ENCODE measurements around the gene AIDA. TPM values are rescaled to one million over a fixed set of nuclear protein-coding genes. Genes with fewer than 3 reads are reported as not detected.

Gene AIDA
- total RNA-seq, 1 experiment from 2014 or later: 92.8 TPM

DNA sequence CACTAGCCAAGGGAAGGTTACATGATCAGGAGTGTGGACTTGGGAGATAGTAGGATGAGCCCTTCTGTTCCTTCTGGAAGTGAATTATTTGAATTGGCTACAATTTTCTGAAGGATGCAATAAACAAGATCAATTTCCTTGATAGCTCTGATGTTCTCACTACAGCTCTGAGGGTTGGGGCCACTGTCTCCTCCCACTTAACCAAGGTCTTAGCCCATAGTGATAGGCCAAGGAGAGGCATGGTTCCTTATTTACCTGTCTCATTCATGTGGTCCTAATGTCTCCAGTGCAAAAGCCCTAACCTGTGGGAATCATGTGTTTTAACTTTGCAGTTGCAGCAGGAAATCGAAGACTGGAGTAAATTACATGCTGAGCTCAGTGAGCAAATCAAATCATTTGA lies 59.6 kb downstream of the AIDA start:
- H3K36me3 Mint-ChIP-seq (ENCODE audit: insufficient read depth in 1 of 3, low read depth in 3 of 3): peaks cover 25 to 79% (median 70%) of the 10 kb centered on the region in 3 experiments; a peak in 6 of 7 replicates
- H3K4ac ChIP-seq (ENCODE audit: low read depth, low read length): no peak overlapping the region
- H3K9me3 ChIP-seq (ENCODE audit: control insufficient read depth, low read depth, low read length): no peaks in the 10 kb centered on the region
- H2BK5ac ChIP-seq (ENCODE audit: insufficient read length, low read length): no peak overlapping the region
- no peak overlapping the region for H4K8ac ChIP-seq (replicated peaks; ENCODE audit: insufficient read length, low read depth, low read length)
- no peak overlapping the region for H2AK5ac ChIP-seq (ENCODE audit: insufficient read length, low read length)
- no peak overlapping the region for H3K27ac Mint-ChIP-seq
- no peaks in the 10 kb centered on the region for H3K4me1 ChIP-seq (ENCODE audit: insufficient read depth, low read length)
- H2BK20ac ChIP-seq (ENCODE audit: low read depth, low read length, poor library complexity, severe bottlenecking): no peak overlapping the region
- no peak overlapping the region for H3T11ph ChIP-seq (ENCODE audit: low read length)
- no peak overlapping the region for H2BK12ac ChIP-seq (ENCODE audit: insufficient read length, low read depth, low read length)
- H3K14ac ChIP-seq (ENCODE audit: insufficient read depth, low read length): no peak overlapping the region
- WGBS (ENCODE audit: extremely low coverage, insufficient read length, low lambda C conversion rate): no CpG with 5 or more reads among the region's 1 CpG
- H3K27me3 Mint-ChIP-seq (ENCODE audit: low read depth): no peaks in the 10 kb centered on the region
- no peak overlapping the region for H3K18ac ChIP-seq (ENCODE audit: insufficient read length, low read depth, low read length)
- TF ChIP-seq, protein P1, sequence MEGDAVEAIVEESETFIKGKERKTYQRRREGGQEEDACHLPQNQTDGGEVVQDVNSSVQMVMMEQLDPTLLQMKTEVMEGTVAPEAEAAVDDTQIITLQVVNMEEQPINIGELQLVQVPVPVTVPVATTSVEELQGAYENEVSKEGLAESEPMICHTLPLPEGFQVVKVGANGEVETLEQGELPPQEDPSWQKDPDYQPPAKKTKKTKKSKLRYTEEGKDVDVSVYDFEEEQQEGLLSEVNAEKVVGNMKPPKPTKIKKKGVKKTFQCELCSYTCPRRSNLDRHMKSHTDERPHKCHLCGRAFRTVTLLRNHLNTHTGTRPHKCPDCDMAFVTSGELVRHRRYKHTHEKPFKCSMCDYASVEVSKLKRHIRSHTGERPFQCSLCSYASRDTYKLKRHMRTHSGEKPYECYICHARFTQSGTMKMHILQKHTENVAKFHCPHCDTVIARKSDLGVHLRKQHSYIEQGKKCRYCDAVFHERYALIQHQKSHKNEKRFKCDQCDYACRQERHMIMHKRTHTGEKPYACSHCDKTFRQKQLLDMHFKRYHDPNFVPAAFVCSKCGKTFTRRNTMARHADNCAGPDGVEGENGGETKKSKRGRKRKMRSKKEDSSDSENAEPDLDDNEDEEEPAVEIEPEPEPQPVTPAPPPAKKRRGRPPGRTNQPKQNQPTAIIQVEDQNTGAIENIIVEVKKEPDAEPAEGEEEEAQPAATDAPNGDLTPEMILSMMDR (conservative IDR thresholded peaks at IDR 0.05): no peak
- H4K91ac ChIP-seq (ENCODE audit: insufficient read length, low read depth, low read length): no peak overlapping the region
- no peak overlapping the region for H3K4me3 Mint-ChIP-seq
- H4K5ac ChIP-seq (ENCODE audit: insufficient read length, low read depth, low read length): no peak overlapping the region
- no peaks in the 10 kb centered on the region for H3K4me1 Mint-ChIP-seq
- no peak for DNase-seq
- no peaks in the 10 kb centered on the region for H3K79me2 ChIP-seq (ENCODE audit: insufficient read depth, low read length)
- H3K27me3 ChIP-seq (ENCODE audit: insufficient read depth, low read length): no peaks in the 10 kb centered on the region
- no peak overlapping the region for H3K27ac ChIP-seq (ENCODE audit: insufficient read length, low read depth, low read length)
- no peak overlapping the region for H2BK15ac ChIP-seq (ENCODE audit: low read depth, low read length)
- no peak overlapping the region for H3K56ac ChIP-seq (ENCODE audit: insufficient read length, low read depth, low read length)
- no peak overlapping the region for H3K4me2 ChIP-seq (ENCODE audit: insufficient read depth, insufficient read length, low read length)
- no peak overlapping the region for H2AFZ ChIP-seq (ENCODE audit: low read length)
- H3K23me2 ChIP-seq (ENCODE audit: insufficient read length, low read depth, low read length, poor library complexity, severe bottlenecking): no peaks in the 10 kb centered on the region
- no peak overlapping the region for H3K9ac ChIP-seq (ENCODE audit: extremely low read depth, insufficient read length, low read length)
- H3K9me3 Mint-ChIP-seq: no peaks in the 10 kb centered on the region
- H4K20me1 ChIP-seq (ENCODE audit: control insufficient read depth, insufficient read depth, insufficient read length): no peaks in the 10 kb centered on the region
- no peaks in the 10 kb centered on the region for H3K79me1 ChIP-seq (ENCODE audit: insufficient read depth, low read depth, low read length, poor library complexity, severe bottlenecking)
- H3K23ac ChIP-seq (ENCODE audit: insufficient read length, low read depth, low read length): no peak overlapping the region
- no peak overlapping the region for H2BK120ac ChIP-seq (ENCODE audit: low read depth, low read length, poor library complexity, severe bottlenecking)

All from H9 (cell line).